Esophagus mucosa (tissue), 1 donor: ENCODE measurements around the gene ZBTB32. TPM values are rescaled to one million over a fixed set of nuclear protein-coding genes. Genes with fewer than 3 reads are reported as not detected.
A peak's percentile ranks its signal among the peaks of the same experiment; 100 is the strongest.
"Not testable (repeated sequence)": the region's sequence is repeated elsewhere in the genome, so short reads cannot be mapped to it uniquely, and the experiment has no call there.

Experiments used
- ATAC-seq: fragments of 200-7000 bp; cut with Tn5 transposase; one replicate; pipeline ENCODE4 v1.9.1; 2020
- total RNA-seq: library from RNA; stranded (reverse); gene quantifications from one replicate; pipeline ENCODE4 v1.2.4, GENCODE V29; 2023
- donor health status: DM: yes; HTN: yes; CAD: no.

Gene ZBTB32, protein sequence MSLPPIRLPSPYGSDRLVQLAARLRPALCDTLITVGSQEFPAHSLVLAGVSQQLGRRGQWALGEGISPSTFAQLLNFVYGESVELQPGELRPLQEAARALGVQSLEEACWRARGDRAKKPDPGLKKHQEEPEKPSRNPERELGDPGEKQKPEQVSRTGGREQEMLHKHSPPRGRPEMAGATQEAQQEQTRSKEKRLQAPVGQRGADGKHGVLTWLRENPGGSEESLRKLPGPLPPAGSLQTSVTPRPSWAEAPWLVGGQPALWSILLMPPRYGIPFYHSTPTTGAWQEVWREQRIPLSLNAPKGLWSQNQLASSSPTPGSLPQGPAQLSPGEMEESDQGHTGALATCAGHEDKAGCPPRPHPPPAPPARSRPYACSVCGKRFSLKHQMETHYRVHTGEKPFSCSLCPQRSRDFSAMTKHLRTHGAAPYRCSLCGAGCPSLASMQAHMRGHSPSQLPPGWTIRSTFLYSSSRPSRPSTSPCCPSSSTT
- total RNA-seq: not detected

DNA sequence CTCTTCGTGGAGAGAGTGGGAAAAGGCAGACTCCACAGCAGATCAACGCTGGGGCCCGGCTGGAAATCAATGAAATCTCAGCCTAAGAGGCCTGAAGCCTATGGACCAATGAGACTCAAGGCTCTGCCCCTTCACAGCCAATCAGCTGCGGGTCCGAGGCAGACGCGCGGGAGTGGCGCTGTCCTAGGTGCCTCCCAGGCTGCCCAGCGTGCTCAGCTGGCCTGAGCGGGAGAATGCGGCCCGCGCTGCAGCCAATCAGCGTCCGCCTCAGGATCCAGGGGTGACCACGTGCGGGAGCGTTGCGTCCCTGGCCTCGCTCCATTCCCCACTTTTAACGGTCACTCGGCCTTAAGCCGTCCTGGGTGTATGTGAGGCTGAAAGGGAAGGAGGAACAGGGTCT lies at the start of gene ZBTB32:
ZBTB32 (plus strand) TSS at position 341 of the 400 bp plus-strand sequence. CDS start 10,069 bp downstream, outside the sequence.
- ATAC-seq: no peak

DNA sequence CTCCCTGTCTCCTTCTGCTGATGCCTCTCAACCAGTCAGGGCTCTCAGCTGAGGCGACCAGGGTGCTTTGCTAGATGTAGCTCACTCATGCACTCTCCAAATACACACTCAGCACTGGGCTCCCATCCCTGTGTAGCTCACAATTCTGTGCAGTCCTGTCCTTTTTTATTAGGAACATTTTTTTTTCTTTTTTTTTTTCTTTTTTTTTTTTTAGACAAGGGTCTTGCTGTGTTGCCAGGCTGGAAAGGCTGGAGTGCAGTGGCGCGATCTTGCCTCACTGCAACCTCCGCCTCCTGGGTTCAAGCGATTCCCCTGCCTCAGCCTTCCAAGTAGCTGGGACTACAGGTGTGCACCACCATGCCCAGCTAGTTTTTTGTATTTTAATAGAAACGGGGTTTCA lies 49.5 kb upstream of the ZBTB32 start:
- not testable (repeated sequence) for ATAC-seq

- no peak for ATAC-seq
These were observed 48.8 kb upstream of the ZBTB32 start for GRCh38 chr19:35655600-35655999.

DNA sequence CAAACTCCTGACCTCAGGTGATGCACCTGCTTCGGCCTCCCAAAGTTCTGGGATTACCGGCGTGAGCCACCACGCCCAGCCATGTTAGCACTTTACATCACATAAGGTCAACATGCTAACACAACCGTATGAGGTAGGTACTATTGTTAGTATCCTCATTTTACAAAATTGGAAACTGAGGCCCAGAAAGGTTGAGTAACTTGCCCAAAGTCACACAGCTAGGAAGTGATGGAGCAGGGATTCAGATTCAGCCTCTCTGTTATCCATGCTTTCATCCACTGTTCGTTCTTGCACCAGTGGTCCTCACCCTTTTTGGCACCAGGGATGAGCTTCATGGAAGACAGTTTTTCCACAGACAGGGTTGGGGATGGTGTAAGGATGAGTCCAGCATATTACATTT lies 47.7 kb upstream of the ZBTB32 start:
- ATAC-seq: no peak

DNA sequence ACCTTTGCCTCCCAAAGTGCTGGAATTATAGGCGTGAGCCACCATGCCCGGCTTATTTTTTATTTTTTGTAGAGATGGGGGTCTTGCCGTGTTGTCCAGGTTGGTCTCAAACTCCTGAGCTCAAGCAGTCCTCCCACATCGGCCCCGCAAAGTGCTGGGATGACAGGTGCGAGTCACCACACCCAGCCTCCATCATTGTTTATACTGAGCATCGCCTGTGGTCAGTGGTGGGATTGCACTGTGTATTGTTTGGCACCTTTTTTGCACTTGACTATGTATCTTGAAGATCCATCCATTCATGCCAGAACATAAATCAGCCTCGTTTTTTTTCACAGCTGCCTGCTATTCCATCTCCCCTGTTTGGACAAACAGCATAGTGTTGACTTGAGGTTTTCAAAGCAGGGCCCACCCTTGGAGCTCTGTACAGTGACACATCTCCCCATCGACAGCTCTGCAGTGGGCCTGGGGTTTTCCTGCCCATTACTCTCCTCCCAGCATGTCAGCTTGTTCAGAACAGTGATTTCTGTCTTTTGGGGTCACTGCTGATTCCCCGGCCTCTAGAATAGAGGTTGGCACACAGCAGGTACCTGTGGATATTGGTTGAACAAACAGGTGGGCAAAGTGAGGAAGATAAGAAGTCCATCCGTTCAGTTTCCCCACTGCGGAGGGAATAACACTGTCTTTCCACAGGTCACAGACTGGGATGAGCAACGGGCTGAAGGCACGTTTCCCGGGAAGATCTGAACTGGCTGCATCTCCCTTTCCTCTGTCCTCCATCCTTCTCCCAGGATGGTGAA lies 46.3 kb upstream of the ZBTB32 start:
- no peak for ATAC-seq

GRCh38 chr19:35661995-35662340 lies 42.4 kb upstream of the ZBTB32 start:
- no peak for ATAC-seq

- ATAC-seq: no peak
These were observed 40.4 kb upstream of the ZBTB32 start for GRCh38 chr19:35663981-35664380.

GRCh38 chr19:35665157-35665556 lies 39.2 kb upstream of the ZBTB32 start:
- no peak for ATAC-seq

DNA sequence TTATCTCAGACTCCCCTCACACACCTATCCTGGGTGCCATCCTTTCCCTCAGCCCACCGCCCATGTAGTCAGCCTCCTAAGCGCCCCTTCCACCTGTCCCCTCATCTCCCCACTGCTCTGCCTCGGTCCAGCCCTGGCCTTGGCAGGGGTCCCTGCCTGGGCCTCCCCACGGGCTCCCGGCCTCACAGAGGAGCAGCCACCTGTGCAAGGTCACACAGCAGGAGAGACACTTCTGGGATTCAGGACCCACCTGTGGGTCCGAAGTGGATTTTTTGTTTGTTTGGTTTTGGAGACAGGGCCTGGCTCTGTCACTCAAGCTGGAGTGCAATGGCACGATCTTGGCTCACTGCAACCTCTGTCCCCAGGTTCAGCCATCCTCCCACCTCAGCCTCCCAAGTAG lies 38.8 kb upstream of the ZBTB32 start:
- no peak for ATAC-seq

GRCh38 chr19:35666251-35666913 lies 38.0 kb upstream of the ZBTB32 start, which contains the start of gene UPK1A:
TSS of gene UPK1A (plus strand) at chr19:35666517. CDS start at chr19:35666813, 296 bp downstream.
- peak; percentile 82 for ATAC-seq

- no peak for ATAC-seq
These were observed 34.8 kb upstream of the ZBTB32 start for GRCh38 chr19:35669566-35669965.

DNA sequence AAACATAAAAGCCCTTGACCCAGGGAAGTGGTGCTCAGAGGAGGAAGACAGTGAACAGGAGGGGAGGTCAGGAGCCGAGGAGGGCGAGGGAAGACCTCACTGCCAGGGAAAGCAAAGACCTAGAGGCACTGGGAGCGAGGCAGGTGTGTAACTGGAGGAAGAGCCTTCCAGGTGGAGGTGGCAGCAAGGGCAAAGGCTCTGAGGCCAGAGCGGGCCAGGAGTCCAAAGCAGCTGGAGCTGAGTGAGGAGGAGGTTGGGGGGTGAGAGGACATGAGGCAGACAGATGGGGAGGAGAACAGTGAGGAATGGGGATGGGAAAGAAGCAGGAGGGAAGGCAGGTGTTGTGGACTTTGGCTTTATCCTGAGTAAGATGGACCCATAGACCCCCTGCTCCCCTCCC lies 34.4 kb upstream of the ZBTB32 start:
- no peak for ATAC-seq

DNA sequence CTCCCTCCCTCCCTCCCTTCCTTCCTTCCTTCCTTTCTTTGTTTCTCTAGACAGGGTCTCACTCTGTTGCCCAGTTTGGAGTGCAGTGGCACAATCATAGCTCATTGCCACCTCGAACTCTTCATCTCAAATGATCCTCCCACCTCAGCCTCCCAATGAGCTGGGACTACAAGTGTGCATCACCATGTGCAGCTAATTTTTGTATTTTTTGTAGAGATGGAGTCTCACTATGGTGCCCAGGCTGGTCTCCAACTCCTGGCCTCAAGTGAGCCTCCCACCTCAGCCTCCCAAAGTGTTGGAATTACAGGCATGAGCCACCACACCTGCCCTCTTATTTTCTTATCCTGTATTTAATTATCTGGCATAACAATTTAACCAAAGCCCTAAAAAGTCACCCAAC lies 33.7 kb upstream of the ZBTB32 start:
- ATAC-seq: no peak

DNA sequence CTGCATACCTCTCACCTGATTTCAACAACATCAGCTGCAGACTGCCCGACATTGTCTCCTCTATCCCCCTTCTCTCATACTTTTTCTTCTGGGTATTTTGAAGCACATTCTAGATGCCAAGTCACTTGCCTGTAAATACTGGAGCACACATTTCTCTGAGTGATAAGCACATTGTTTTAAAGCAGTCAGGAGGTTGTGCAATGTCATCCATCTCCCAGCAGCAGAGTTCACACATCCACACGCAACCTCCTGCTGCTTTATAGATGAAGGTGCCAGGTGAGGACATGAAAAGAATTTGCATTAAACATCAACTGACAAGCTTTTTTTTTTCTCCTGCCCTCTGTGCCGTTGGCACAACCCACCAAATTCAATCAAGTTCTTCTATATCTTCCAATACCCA lies 32.5 kb upstream of the ZBTB32 start:
- no peak for ATAC-seq

GRCh38 chr19:35673121-35673804 lies 31.1 kb upstream of the ZBTB32 start:
- peak; percentile 55 for ATAC-seq

DNA sequence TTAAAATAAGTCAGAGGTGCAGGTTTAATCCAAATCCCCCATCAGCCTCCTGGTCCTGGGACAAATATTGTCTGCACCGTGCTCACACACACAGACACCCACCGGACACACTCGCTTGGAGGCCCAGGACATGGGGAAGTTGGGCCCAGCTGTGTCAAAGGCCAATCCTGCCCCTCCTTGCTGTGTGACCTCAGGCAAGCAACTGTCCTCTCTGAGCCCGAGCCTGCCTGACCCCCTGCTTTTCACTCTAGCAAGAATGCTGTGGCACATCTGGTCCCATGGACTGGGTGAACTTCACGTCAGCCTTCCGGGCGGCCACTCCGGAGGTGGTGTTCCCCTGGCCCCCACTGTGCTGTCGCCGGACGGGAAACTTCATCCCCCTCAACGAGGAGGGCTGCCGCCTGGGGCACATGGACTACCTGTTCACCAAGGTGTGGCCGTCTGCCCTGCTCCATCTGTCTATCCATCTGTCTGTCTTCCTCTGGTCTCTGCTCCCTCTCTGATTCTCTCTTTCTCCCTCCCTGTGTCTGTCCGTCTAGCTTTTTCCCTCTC lies 28.7 kb upstream of the ZBTB32 start:
- ATAC-seq: no peak

DNA sequence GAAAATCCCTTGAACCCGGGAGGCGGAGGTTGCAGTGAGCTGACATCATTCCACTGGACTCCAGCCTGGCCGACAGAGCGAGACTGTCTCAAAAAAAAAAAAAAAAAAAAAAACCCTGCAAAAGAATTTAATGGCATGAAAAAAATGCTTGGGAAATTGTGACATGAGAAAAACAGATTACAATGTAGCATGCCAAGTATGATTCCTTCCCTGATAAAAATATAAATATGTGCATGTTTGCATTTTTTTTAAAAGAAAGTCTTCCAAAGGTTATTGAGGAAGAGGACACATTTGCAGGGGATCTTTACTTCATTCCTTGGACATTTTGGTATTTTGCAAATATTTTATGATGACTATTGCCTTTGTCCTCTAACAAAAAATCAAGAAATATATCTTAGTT lies 14.5 kb upstream of the ZBTB32 start:
- ATAC-seq: no peak

GRCh38 chr19:35691106-35691505 lies 13.3 kb upstream of the ZBTB32 start:
- not testable (repeated sequence) for ATAC-seq

- ATAC-seq: peak; percentile 56
These were observed 12.3 kb upstream of the ZBTB32 start for GRCh38 chr19:35692010-35692409.

DNA sequence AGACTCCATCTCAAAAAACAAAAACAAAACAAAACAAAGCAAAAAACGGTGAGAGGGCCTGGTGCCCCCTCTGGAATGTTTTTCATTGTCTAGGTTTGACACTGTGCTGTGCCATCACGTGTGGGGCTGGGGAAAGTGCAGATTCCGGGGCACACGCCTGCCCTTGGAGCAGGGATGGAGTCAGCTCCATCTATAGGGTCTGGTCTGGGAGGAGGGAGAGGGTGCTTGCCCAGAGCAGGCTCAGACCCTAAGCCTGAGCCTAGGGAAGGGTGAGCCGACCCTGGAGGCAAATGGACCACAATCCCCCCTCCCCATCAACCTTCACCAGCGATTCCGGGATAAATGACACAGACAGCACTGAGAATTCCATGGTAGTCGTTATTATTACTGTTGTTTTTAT lies 10.9 kb upstream of the ZBTB32 start:
- ATAC-seq: peak; percentile 22

DNA sequence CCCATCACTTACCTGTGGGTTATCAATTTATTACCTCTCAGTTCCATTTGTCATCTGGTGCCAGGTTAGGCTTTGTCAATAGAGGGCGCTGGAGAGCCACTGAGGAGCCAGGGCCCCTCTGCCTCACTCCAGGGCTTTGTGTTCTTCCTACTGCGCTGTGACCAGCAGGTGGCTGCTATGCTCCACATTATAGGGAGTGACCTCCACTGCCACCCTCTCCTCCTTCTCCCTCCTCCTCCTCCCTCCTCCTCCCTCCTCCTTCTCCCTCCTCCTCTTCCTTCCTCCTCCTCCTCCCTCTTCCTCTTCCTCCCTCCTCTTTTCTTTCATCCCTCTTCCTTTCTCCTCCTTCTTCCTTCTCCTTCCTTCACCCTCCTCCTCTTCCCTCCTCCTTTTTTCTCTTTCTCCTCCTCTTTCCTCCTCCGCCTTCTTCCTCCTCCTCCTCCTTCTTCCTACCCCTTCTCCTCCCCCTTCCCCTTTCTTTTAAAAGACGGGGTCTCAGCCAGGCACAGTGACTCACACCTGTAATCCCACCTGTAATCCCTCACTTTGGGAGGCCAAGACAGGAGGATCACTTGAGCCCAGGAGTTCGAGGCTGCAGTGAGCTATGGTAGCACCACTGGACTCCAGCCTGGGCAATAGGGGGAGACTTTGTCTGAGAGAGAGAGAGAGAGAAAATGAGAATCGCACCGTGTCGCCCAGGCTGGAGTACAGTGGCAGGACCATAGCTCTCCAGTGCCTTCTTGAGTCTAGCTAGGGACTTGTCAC lies 10.3 kb upstream of the ZBTB32 start:
- ATAC-seq: peak; percentile 99
